Type B pancreatic cell (in vitro differentiated cells): ENCODE results near the gene RBBP8NL. TPM values are rescaled to one million over a fixed set of nuclear protein-coding genes. Genes with fewer than 3 reads are reported as not detected.

ENCODE experiments used
- DNase-seq: peaks from one replicate; pipeline ENCODE4 v3.0.0; 2021; ENCODE audit warnings: mixed read lengths; ENCODE audit not compliant: unreplicated experiment; ENCODE audit errors: extremely low spot score
- H3K27ac Mint-ChIP-seq: 2 replicates; pipeline ENCODE4 v1.8.0; 2021; ENCODE audit warnings: mild to moderate bottlenecking, mixed read lengths
- H3K27me3 Mint-ChIP-seq: 2 replicates; pipeline ENCODE4 v1.8.0; 2021; ENCODE audit warnings: mixed read lengths
- H3K36me3 Mint-ChIP-seq: 2 replicates; pipeline ENCODE4 v1.8.0; 2021; ENCODE audit warnings: mixed read lengths
- H3K4me1 Mint-ChIP-seq: one replicate; pipeline ENCODE4 v1.8.0; 2021; ENCODE audit warnings: mixed read lengths; ENCODE audit not compliant: unreplicated experiment
- H3K4me3 Mint-ChIP-seq: 2 replicates; pipeline ENCODE4 v1.8.0; 2021; ENCODE audit warnings: mild to moderate bottlenecking, mixed read lengths
- H3K9me3 Mint-ChIP-seq: 2 replicates; pipeline ENCODE4 v1.8.0; 2021; ENCODE audit warnings: mixed read lengths
- total RNA-seq: library from RNA; stranded (reverse); gene quantifications from 2 replicates; pipeline ENCODE4 v1.2.1, GENCODE V29; 2021; ENCODE audit warnings: low replicate concordance
- TF ChIP-seq, protein P1 (sequence below): fragments of 200-600 bp; sonication (generic); conservative IDR thresholded peaks from 2 replicates; pipeline ENCODE4 v1.5.0; 2021; ENCODE audit warnings: antibody characterized with exemption, mild to moderate bottlenecking

Gene RBBP8NL
- total RNA-seq, 1 donor from 2014 or later, result 7.3 TPM

DNA sequence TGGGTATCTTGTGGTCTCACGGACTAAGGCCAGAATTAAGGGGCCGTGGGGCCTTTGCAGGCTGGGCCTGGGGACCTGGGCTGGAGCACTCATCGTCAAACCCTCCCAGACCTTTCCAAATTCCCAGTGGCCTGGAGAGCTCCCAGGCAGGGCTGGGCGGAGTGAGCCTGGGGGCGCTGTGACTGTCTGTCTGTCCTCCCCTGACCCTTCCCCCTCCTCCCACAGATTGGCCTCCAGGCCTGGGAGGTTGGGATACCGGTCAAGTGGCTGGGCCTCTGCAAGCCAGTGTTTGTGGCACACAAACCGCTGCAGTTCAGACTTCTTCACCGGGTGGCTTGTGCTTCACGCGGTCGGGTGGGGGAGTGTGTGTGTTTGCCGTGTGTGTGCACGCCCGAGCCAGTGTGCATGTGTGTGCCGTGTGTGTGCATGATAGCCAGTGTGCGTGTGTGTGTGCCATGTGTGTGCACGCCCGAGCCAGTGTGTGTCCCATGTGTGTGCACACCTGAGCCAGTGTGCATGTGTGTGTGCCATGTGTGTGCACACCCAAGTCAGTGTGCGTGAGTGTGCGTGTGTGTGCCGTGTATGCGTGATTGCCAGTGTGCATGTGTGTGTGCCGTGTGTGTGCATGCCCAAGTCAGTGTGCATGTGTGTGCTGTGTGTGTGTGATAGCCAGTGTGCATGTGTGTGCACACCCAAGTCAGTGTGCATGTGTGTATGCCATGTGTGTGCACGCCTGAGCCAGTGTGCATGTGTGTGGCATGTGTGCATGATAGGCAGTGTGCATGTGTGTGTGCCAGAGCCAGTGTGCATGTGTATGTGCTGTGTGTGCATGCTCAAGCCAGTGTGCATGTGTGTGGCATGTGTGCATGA, 6.3 kb downstream of the RBBP8NL start:
- DNase-seq, result no peak
- H3K27ac Mint-ChIP-seq, result no peak overlapping the region
- H3K4me3 Mint-ChIP-seq, result no peak overlapping the region
- peaks cover 9% of the 10 kb centered on the region for H3K4me1 Mint-ChIP-seq
- H3K36me3 Mint-ChIP-seq, result no peaks in the 10 kb centered on the region
- H3K9me3 Mint-ChIP-seq, result no peaks in the 10 kb centered on the region
- TF ChIP-seq, protein P1, sequence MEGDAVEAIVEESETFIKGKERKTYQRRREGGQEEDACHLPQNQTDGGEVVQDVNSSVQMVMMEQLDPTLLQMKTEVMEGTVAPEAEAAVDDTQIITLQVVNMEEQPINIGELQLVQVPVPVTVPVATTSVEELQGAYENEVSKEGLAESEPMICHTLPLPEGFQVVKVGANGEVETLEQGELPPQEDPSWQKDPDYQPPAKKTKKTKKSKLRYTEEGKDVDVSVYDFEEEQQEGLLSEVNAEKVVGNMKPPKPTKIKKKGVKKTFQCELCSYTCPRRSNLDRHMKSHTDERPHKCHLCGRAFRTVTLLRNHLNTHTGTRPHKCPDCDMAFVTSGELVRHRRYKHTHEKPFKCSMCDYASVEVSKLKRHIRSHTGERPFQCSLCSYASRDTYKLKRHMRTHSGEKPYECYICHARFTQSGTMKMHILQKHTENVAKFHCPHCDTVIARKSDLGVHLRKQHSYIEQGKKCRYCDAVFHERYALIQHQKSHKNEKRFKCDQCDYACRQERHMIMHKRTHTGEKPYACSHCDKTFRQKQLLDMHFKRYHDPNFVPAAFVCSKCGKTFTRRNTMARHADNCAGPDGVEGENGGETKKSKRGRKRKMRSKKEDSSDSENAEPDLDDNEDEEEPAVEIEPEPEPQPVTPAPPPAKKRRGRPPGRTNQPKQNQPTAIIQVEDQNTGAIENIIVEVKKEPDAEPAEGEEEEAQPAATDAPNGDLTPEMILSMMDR, result no peak
- no peaks in the 10 kb centered on the region for H3K27me3 Mint-ChIP-seq

DNA sequence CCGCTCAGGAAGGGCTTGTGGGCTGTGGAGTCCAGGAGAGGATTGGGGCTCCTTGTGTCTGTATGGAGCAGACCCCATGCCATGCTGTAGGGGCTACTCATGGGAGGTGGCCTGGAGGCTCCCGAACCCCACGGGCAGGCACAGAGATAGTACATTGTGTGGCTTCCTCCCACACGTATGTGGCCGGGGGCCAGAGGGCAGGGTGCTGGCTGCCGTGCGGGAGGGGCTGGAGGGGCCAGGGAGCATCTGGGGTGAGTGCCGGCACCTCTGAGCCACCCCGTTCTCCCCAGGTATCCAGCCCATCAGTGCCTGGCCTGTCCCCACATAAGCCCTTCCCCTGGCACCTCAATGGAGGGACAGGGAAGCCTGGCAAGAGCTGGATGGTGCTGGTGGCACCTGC, 7.6 kb downstream of the RBBP8NL start:
- TF ChIP-seq, protein P1, result no peak
- Mint-ChIP-seq H3K4me1 (peaks cover 9% of the 10 kb centered on the region), H3K27ac (no peak overlapping the region), H3K27me3 (no peaks in the 10 kb centered on the region), H3K9me3 (no peaks in the 10 kb centered on the region), H3K36me3 (no peaks in the 10 kb centered on the region), H3K4me3 (no peak overlapping the region)
- DNase-seq, result no peak

DNA sequence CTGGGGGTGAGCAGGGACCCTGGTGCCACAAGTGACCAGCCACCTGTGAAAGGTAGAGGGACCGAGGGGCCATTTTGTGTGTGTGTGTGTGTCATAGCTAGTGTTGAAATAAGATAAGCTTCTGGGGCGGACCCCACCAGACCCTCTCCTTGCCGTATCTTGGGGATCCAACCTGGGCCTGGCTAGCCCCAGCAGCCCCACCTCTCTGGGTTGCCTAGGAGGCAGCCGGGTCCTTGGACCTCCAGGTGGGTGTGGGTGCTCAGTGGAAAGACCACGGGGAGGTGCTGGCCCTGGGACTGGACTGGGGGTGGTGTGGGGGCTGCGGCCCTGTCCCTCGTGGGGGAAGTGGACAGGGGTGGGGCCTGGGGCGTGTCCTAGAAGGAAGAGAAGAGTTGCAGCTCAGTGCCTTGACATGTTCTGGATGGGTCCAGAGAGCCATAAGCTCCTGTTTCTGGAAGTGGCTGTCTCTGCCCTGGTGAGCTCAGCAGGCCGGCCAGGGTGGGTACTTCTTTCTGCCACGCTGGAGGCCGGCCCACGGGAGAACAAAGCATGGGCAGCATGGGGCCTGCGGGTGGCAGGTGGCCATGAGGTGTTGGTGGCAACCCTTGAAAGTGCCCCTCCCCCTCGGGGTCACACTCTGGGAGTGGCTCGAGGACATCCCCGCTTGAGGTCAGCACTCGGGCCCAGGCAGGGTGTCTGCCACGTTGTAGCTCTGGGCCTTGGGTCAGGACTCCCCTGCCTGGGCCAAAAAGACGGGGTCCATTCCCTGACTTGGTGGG, 8.4 kb downstream of the RBBP8NL start:
- TF ChIP-seq, protein P1, result no peak
- Mint-ChIP-seq H3K27me3 (no peaks in the 10 kb centered on the region), H3K27ac (no peak overlapping the region), H3K4me1 (peaks cover 9% of the 10 kb centered on the region), H3K4me3 (no peak overlapping the region), H3K36me3 (no peaks in the 10 kb centered on the region), H3K9me3 (no peaks in the 10 kb centered on the region)
- DNase-seq, result no peak

DNA sequence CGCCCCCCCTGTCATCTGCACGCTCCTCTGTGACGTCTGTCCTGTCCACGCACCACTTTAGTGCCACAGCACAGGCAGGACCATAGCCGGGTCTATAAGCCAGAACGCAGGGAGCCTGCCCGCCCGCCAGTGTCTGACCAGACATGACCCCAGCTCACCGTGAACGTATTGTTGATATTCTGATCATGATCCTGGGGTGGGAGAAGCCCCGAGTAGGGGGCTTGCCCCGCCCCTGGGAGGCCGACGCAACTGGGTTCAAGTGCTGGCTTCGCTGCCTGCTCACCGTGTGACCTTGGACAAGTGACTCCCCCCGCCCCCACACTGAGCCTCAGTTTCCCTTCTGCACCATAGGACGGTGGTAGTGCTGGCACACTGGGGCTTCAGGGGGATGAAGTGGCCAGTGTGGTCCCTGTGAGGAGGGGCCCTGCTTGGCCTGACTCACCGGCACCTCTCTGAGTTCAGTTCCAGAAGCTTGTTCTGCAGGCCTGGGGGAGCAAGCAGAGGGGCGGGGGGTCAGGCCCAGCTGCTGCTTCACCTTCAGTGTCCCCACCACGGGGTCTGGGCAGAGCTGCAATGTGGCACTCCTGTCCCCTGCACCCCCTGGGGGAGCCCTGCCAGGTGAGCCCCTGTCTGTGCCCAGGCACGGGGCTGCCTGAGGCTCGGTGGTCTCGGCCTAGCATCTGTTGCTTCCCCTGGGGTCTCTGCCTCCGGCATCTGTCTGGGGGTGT, 9.2 kb downstream of the RBBP8NL start:
- H3K27me3 Mint-ChIP-seq, result no peaks in the 10 kb centered on the region
- no peak overlapping the region for H3K4me3 Mint-ChIP-seq
- no peaks in the 10 kb centered on the region for H3K36me3 Mint-ChIP-seq
- H3K4me1 Mint-ChIP-seq, result peaks cover 9% of the 10 kb centered on the region
- H3K9me3 Mint-ChIP-seq, result no peaks in the 10 kb centered on the region
- TF ChIP-seq, protein P1, result no peak
- DNase-seq, result no peak
- H3K27ac Mint-ChIP-seq, result no peak overlapping the region
